HL-60/S4 (cell line): ENCODE results near the gene HSF4.

ENCODE experiments used
- in situ Hi-C: fragments of 300-500 bp; cut with MboI; formaldehyde crosslinking; loops from 2 replicates; pipeline ENCODE4 v1.14.3; 2022; ENCODE audit warnings: low sequenced_read_pairs

Gene HSF4

DNA sequence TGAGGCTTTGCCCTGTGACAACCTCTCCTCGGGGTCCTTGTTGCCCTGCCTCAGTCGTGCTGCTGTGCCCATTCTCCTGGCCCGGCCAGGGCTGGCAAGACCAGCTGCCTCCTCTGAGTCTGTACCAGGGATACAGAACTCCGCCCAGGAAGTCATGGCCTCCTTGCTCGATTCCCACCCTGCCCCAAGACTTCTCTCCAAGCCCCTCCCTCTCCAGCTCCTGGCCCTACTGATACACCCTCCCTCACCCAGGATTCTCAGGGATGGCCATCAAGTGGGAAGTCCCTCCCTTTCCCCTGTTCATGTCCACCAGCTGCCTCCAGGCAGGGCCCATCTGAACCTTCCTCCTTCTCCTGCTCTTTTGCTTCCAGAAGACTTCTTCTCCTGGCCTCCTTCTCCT is 51.2 kb downstream of the HSF4 start:
- in situ Hi-C loops: no loop called here

DNA sequence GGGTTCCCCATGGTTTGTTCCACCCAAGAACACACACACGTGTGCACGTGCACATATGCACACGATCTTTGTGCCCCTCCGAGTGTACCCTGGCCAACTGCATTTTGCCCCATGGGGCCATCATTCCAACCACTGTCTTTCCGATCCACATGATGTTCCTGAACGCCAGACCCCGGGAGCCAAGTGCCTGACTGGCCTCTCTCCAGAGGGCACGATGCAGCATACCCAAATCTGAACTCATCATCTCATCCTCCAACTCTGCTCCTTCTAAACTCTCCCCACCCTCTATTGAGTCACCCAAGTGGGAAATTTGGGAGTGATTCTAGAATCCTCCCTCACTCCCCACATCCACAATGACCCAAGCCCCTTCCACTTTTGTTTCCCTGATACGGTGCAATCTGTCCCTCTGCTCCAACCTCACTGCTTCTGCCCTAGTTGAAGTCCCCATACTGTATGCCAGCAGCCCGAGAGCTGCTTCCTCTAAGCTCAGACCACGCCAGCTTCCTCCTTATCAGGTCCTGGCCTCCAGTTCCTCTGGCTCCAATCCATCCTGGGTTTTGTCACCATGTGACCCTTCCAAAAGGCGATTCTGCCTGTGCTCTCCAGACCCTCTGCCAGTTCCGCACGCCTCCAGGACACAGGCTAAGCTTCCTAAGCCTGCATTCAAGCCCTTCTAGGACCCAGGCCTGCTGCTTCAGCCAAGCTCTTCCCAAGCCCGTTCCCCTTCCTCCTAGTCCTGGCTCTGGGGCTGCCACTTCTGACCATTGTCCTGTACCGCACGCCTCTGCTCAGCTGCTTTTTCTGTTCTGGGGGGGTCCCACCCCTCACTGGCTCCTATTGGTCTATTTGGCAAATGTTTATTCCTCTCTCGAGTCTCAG is 52.3 kb downstream of the HSF4 start:
- in situ Hi-C loops: no loop called here
